Transverse colon (tissue), 4 donors: ENCODE results near the gene SLC4A2. TPM values are rescaled to one million over a fixed set of nuclear protein-coding genes. Genes with fewer than 3 reads are reported as not detected.

Experiments
- DNase-seq: peaks from one replicate; pipeline ENCODE4 v3.0.0-alpha.2; 2019
- H3K27ac ChIP-seq, 4 donors: fragments of 200-600 bp; sonication (generic); 2 replicates each; pipeline ENCODE4 v1.5.1; 2016 to 2018; ENCODE audit warnings: inconsistent platforms in 4 of 4
- H3K27me3 ChIP-seq: fragments of 200-600 bp; sonication (generic); 2 replicates; pipeline ENCODE4 v1.5.1; 2017; ENCODE audit warnings: inconsistent platforms
- H3K36me3 ChIP-seq, 4 donors: fragments of 200-600 bp; sonication (generic); 2 replicates each; pipeline ENCODE4 v1.5.1; 2017 to 2019; ENCODE audit warnings: inconsistent platforms in 4 of 4
- H3K4me1 ChIP-seq, 4 donors: fragments of 200-600 bp; sonication (generic); 2 replicates each; pipeline ENCODE4 v1.5.1; 2017 to 2020; ENCODE audit warnings: inconsistent platforms in 4 of 4
- H3K4me3 ChIP-seq, 4 donors: fragments of 200-600 bp; sonication (generic); 1 replicate in 1 of 4; 2 replicates in 3 of 4; pipeline versions ENCODE4 v1.5.1 to v1.6.1; 2017 to 2019; ENCODE audit warnings: inconsistent platforms in 4 of 4
- H3K9me3 ChIP-seq, 2 donors: fragments of 200-600 bp; sonication (generic); 2 replicates each; pipeline ENCODE4 v1.5.1; 2017 to 2019; ENCODE audit warnings: inconsistent platforms in 2 of 2
- EP300 ChIP-seq: sonication (generic); formaldehyde crosslinking; IDR thresholded peaks from one replicate; pipeline ENCODE4 v1.6.1; 2017; ENCODE audit warnings: antibody characterized with exemption, low read depth
- POLR2A ChIP-seq: fragments of 450-650 bp; IDR thresholded peaks from one replicate; pipeline ENCODE4 v1.6.1; 2016; ENCODE audit warnings: antibody characterized with exemption, mild to moderate bottlenecking, moderate library complexity
- POLR2AphosphoS5 ChIP-seq, 3 donors: sonication (generic); formaldehyde crosslinking; IDR thresholded peaks; one replicate each; pipeline ENCODE4 v1.6.1; 2016; ENCODE audit warnings: antibody characterized with exemption in 3 of 3
- WGBS, 2 donors: methylation state at CpG; one replicate each; pipeline ENCODE4 v1.1.5; 2018; ENCODE audit warnings: low coverage in 1 of 2; 5-methylcytosine and 5-hydroxymethylcytosine counted together
- in situ Hi-C, 4 donors: fragments of 200-750 bp; cut with MboI; loops; one replicate each; pipeline versions ENCODE4 v1.15.0 to v1.15.1; 2017; ENCODE audit warnings: low sequenced_read_pairs in 3 of 4, low pct_ligation_motif_present in 1 of 4, low pct_unique_long_range_greater_than_20kb in 1 of 4
- intact Hi-C: fragments of 100-400 bp; cut with DNase I; formaldehyde crosslinking; loops from one replicate; pipeline ENCODE4 v1.15.1; 2023; ENCODE audit warnings: low total_unique reads
- total RNA-seq, 4 donors: library from RNA; depleted of rRNA; stranded (reverse); fragments of >200 nt; gene quantifications; one replicate each; pipeline ENCODE4 v1.1.0, GENCODE V29; 2016
- TF ChIP-seq, protein P1 (sequence below), 5 experiments: fragments of 200-600 bp in 3 of 5; fragments of 450-650 bp in 2 of 5; sonication (generic) in 3 of 5; IDR thresholded peaks; 1 replicate in 2 of 5; 2 replicates in 3 of 5; pipeline ENCODE4 v1.5.1; 2016 to 2017; ENCODE audit warnings: antibody characterized with exemption in 5 of 5, inconsistent platforms in 3 of 5, mild to moderate bottlenecking in 2 of 5, moderate library complexity in 1 of 5

SLC4A2 gene
- total RNA-seq, 4 donors from 2014 or later = 61.7 to 464 (median 83.2) TPM

GRCh38 chr7:151047976-151048815 lies 11.2 kb upstream of the SLC4A2 start, which contains the start of gene ASIC3:
ASIC3 (plus strand) TSS chr7:151048531; CDS start chr7:151048886, 355 bp downstream.
- TF ChIP-seq POLR2A (no peak), EP300 (no peak), POLR2AphosphoS5 (IDR thresholded peaks at IDR 0.05) (no peak)
- TF ChIP-seq, protein P1, sequence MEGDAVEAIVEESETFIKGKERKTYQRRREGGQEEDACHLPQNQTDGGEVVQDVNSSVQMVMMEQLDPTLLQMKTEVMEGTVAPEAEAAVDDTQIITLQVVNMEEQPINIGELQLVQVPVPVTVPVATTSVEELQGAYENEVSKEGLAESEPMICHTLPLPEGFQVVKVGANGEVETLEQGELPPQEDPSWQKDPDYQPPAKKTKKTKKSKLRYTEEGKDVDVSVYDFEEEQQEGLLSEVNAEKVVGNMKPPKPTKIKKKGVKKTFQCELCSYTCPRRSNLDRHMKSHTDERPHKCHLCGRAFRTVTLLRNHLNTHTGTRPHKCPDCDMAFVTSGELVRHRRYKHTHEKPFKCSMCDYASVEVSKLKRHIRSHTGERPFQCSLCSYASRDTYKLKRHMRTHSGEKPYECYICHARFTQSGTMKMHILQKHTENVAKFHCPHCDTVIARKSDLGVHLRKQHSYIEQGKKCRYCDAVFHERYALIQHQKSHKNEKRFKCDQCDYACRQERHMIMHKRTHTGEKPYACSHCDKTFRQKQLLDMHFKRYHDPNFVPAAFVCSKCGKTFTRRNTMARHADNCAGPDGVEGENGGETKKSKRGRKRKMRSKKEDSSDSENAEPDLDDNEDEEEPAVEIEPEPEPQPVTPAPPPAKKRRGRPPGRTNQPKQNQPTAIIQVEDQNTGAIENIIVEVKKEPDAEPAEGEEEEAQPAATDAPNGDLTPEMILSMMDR (IDR thresholded peaks at IDR 0.05) = no peak
- intact Hi-C loops (no loop called here), in situ Hi-C loops (no loop called here)
- Histone ChIP-seq H3K36me3 (no peaks in the 10 kb centered on the region), H3K9me3 (no peaks in the 10 kb centered on the region), H3K4me3 (no peak within 1 kb of the TSS), H3K4me1 (peaks cover 0 to 16% (median 8%) of the 10 kb centered on the region in 4 donors), H3K27ac (no peak within 1 kb of the TSS), H3K27me3 (peaks cover 8% of the 10 kb centered on the region)
- 80 to 84% methylated on average over 2 to 22 of the region's 22 CpGs for WGBS, 2 donors
- DNase-seq = no peak

GRCh38 chr7:151048911-151049463 lies 10.4 kb upstream of the SLC4A2 start:
- intact Hi-C loops (no loop called here), in situ Hi-C loops (no loop called here)
- TF ChIP-seq POLR2AphosphoS5 (IDR thresholded peaks at IDR 0.05) = no peak
- no peak for TF ChIP-seq POLR2A
- TF ChIP-seq EP300 = no peak
- TF ChIP-seq, protein P1 (IDR thresholded peaks at IDR 0.05) = no peak
- WGBS, 2 donors = 90% methylated on average over 38 of the region's 38 CpGs; no CpG with 5 or more reads in 1 of the 2 donors
- H3K36me3 ChIP-seq = no peaks in the 10 kb centered on the region
- no peaks in the 10 kb centered on the region for H3K9me3 ChIP-seq
- H3K27me3 ChIP-seq = peaks cover 8% of the 10 kb centered on the region
- H3K4me1 ChIP-seq = peaks cover 0 to 16% (median 8%) of the 10 kb centered on the region in 4 donors
- H3K4me3 ChIP-seq = no peak overlapping the region
- H3K27ac ChIP-seq = no peak overlapping the region
- no peak for DNase-seq

GRCh38 chr7:151051108-151051507 lies 8.3 kb upstream of the SLC4A2 start:
- in situ Hi-C loops = no loop called here

GRCh38 chr7:151053096-151053495 lies 6.3 kb upstream of the SLC4A2 start:
- WGBS, 2 donors = 62% methylated on average over 4 of the region's 4 CpGs; no CpG with 5 or more reads in 1 of the 2 donors
- in situ Hi-C loops = no loop called here
- H3K4me3 ChIP-seq = no peak overlapping the region
- intact Hi-C loops = loop anchor here (2.0 kb wide), 1 partner anchor 60 kb away; no protein-coding TSS in a partner anchor
- H3K27me3 ChIP-seq = peaks cover 8% of the 10 kb centered on the region
- H3K27ac ChIP-seq = no peak overlapping the region
- DNase-seq = no peak
- no peaks in the 10 kb centered on the region for H3K36me3 ChIP-seq
- no peaks in the 10 kb centered on the region for H3K9me3 ChIP-seq
- no peak for TF ChIP-seq POLR2A
- no peak for TF ChIP-seq POLR2AphosphoS5 (IDR thresholded peaks at IDR 0.05)
- no peak for TF ChIP-seq EP300
- TF ChIP-seq, protein P1 (IDR thresholded peaks at IDR 0.05) = no peak
- H3K4me1 ChIP-seq = peaks cover 6 to 18% (median 16%) of the 10 kb centered on the region in 4 donors

More at GRCh38 chr7:151051108-151051507, 8.3 kb upstream of the SLC4A2 start:
- peaks cover 8% of the 10 kb centered on the region for H3K27me3 ChIP-seq
- no peak overlapping the region for H3K27ac ChIP-seq
- WGBS, 2 donors = 7% methylated on average over 18 to 20 of the region's 50 CpGs
- H3K4me3 ChIP-seq = no peak overlapping the region
- no peaks in the 10 kb centered on the region for H3K36me3 ChIP-seq
- TF ChIP-seq POLR2AphosphoS5 (IDR thresholded peaks at IDR 0.05) = peak in 1 of 3 donors; percentile 19
- TF ChIP-seq POLR2A = no peak
- H3K4me1 ChIP-seq = peaks cover 0 to 16% (median 8%) of the 10 kb centered on the region in 4 donors
- intact Hi-C loops = no loop called here
- DNase-seq = peak; percentile 43
- no peaks in the 10 kb centered on the region for H3K9me3 ChIP-seq
